GM23248 (cell line): ENCODE data around the gene PUM1. TPM values are rescaled to one million over a fixed set of nuclear protein-coding genes. Genes with fewer than 3 reads are reported as not detected.
A peak's percentile ranks its signal among the peaks of the same experiment; 100 is the strongest.
"Not testable (repeated sequence)": the region's sequence is repeated elsewhere in the genome, so short reads cannot be mapped to it uniquely, and the experiment has no call there.

Source experiments
- DNase-seq: peaks from one replicate; pipeline ENCODE4 v3.0.0-alpha.2; 2015
- H2AFZ ChIP-seq: fragments of 200-600 bp; sonication (generic); 2 replicates; pipeline ENCODE4 v1.6.1; 2016; ENCODE audit warnings: antibody characterized with exemption
- H3F3A ChIP-seq: fragments of 200-600 bp; sonication (generic); 2 replicates; pipeline ENCODE4 v1.6.1; 2016; ENCODE audit warnings: mild to moderate bottlenecking, antibody characterized with exemption, mixed run types; ENCODE audit not compliant: insufficient read depth
- H3K27ac ChIP-seq: fragments of 200-600 bp; sonication (generic); 2 replicates; pipeline ENCODE4 v1.5.1; 2016; ENCODE audit warnings: mild to moderate bottlenecking
- H3K27me3 ChIP-seq: fragments of 200-600 bp; sonication (generic); replicated peaks from 2 replicates; pipeline ENCODE4 v1.6.1; 2016; ENCODE audit warnings: mild to moderate bottlenecking; ENCODE audit not compliant: insufficient read depth
- H3K36me3 ChIP-seq: fragments of 200-600 bp; sonication (generic); 2 replicates; pipeline ENCODE4 v1.6.1; 2016; ENCODE audit warnings: low read depth, mild to moderate bottlenecking
- H3K4me1 ChIP-seq: fragments of 200-600 bp; sonication (generic); 2 replicates; pipeline ENCODE4 v1.6.1; 2016; ENCODE audit warnings: mild to moderate bottlenecking; ENCODE audit not compliant: insufficient read depth
- H3K4me2 ChIP-seq: fragments of 200-600 bp; sonication (generic); one replicate; pipeline ENCODE4 v1.6.1; 2016; ENCODE audit warnings: mild to moderate bottlenecking; ENCODE audit not compliant: unreplicated experiment
- H3K4me3 ChIP-seq: fragments of 200-600 bp; sonication (generic); 2 replicates; pipeline ENCODE4 v1.5.1; 2016; ENCODE audit warnings: mild to moderate bottlenecking
- H3K79me2 ChIP-seq: fragments of 200-600 bp; sonication (generic); 2 replicates; pipeline ENCODE4 v1.6.1; 2016; ENCODE audit warnings: mild to moderate bottlenecking; ENCODE audit not compliant: insufficient read depth
- H3K9ac ChIP-seq: fragments of 200-600 bp; sonication (generic); 2 replicates; pipeline ENCODE4 v1.6.1; 2016; ENCODE audit warnings: mild to moderate bottlenecking
- H3K9me2 ChIP-seq: fragments of 200-600 bp; sonication (generic); 2 replicates; pipeline ENCODE4 v1.6.1; 2016; ENCODE audit warnings: mixed run types, mild to moderate bottlenecking, moderate library complexity; ENCODE audit not compliant: insufficient read depth
- H3K9me3 ChIP-seq: fragments of 200-600 bp; sonication (generic); one replicate; pipeline ENCODE4 v1.6.1; 2017; ENCODE audit warnings: low read depth
- H4K20me1 ChIP-seq: fragments of 200-600 bp; sonication (generic); 2 replicates; pipeline ENCODE4 v1.6.0; 2016; ENCODE audit not compliant: insufficient read depth
- EZH2 ChIP-seq: fragments of 200-600 bp; sonication (generic); IDR thresholded peaks from 2 replicates; pipeline ENCODE4 v1.6.1; 2018; ENCODE audit warnings: antibody characterized with exemption, mild to moderate bottlenecking; ENCODE audit not compliant: insufficient read depth, poor library complexity, severe bottlenecking
- EZH2phosphoT487 ChIP-seq: fragments of 200-600 bp; sonication (generic); IDR thresholded peaks from 2 replicates; pipeline ENCODE4 v1.6.1; 2018; ENCODE audit warnings: antibody characterized with exemption, moderate library complexity, mild to moderate bottlenecking, low read depth; ENCODE audit not compliant: insufficient read depth
- WGBS, 2 experiments: methylation state at CpG; one replicate each; pipeline ENCODE4 v1.1.6; 2015 to 2017; ENCODE audit warnings: low lambda C conversion rate in 2 of 2, low coverage in 1 of 2; ENCODE audit errors: missing lambda C conversion rate in 2 of 2; 5-methylcytosine and 5-hydroxymethylcytosine counted together
- in situ Hi-C: fragments of 300-500 bp; cut with MboI; formaldehyde crosslinking; loops from 2 replicates; pipeline ENCODE4 v1.15.0; 2020
- polyA plus RNA-seq: library from polyadenylated mRNA; unstranded; fragments of >200 nt; fragmentation: Nextera tagmentation; extraction: Ambion mirVana; gene quantifications from 2 replicates; pipeline ENCODE4 v1.2.1, GENCODE V29; 2016
- total RNA-seq: library from RNA; depleted of rRNA; stranded (reverse); fragments of >200 nt; shearing (Covaris generic); gene quantifications from 2 replicates; pipeline ENCODE4 v1.2.3, GENCODE V29; 2014

Gene PUM1
- total and polyA plus RNA-seq, 2 experiments from 2014 or later, result 46.3 to 49.5 TPM

GRCh38 chr1:30953685-30954084, 111.8 kb downstream of the PUM1 start:
- Histone ChIP-seq H3K9ac (no peak overlapping the region), H4K20me1 (peaks cover 9% of the 10 kb centered on the region; the same call in 1 of the 2 replicates), H3K27ac (no peak overlapping the region), H3K9me2 (no peaks in the 10 kb centered on the region), H3K9me3 (no peaks in the 10 kb centered on the region), H3K4me1 (peaks cover 30% of the 10 kb centered on the region), H3K4me3 (no peak overlapping the region), H3K27me3 (no peaks in the 10 kb centered on the region), H3F3A (peaks cover 54% of the 10 kb centered on the region), H3K79me2 (peaks cover 80% of the 10 kb centered on the region), H3K4me2 (no peak overlapping the region), H2AFZ (no peak overlapping the region), H3K36me3 (peaks cover 64% of the 10 kb centered on the region)
- 90 to 95% methylated on average over 11 of the region's 11 CpGs for WGBS, 2 experiments
- no peak for DNase-seq
- TF ChIP-seq EZH2phosphoT487 (no peak), EZH2 (no peak)
- in situ Hi-C loops, result no loop called here

GRCh38 chr1:30952098-30952497, 113.4 kb downstream of the PUM1 start:
- peaks cover 59% of the 10 kb centered on the region for H3F3A ChIP-seq
- peaks cover 64% of the 10 kb centered on the region for H3K36me3 ChIP-seq
- no peaks in the 10 kb centered on the region for H3K9me2 ChIP-seq
- H3K4me1 ChIP-seq, result peaks cover 39% of the 10 kb centered on the region
- H3K4me3 ChIP-seq, result no peak overlapping the region
- no peak for TF ChIP-seq EZH2
- TF ChIP-seq EZH2phosphoT487, result no peak
- no peak overlapping the region for H3K4me2 ChIP-seq
- in situ Hi-C loops, result no loop called here
- H4K20me1 ChIP-seq, result peaks cover under 1% of the 10 kb centered on the region; the same call in 1 of the 2 replicates
- no peaks in the 10 kb centered on the region for H3K27me3 ChIP-seq
- WGBS, 2 experiments, result 58 to 64% methylated on average over 5 of the region's 5 CpGs
- H3K9ac ChIP-seq, result no peak overlapping the region
- peaks cover 74% of the 10 kb centered on the region for H3K79me2 ChIP-seq
- DNase-seq, result no peak
- no peak overlapping the region for H2AFZ ChIP-seq
- H3K27ac ChIP-seq, result no peak overlapping the region
- H3K9me3 ChIP-seq, result no peaks in the 10 kb centered on the region

GRCh38 chr1:30950700-30951099, 114.8 kb downstream of the PUM1 start:
- no peak overlapping the region for H3K4me2 ChIP-seq

GRCh38 chr1:30950053-30950452, 115.5 kb downstream of the PUM1 start:
- in situ Hi-C loops, result no loop called here

More at GRCh38 chr1:30950700-30951099, 114.8 kb downstream of the PUM1 start:
- TF ChIP-seq EZH2 (no peak), EZH2phosphoT487 (no peak)
- 95 to 99% methylated on average over 5 of the region's 5 CpGs for WGBS, 2 experiments
- H3F3A ChIP-seq, result peaks cover 45% of the 10 kb centered on the region
- no peaks in the 10 kb centered on the region for H3K9me2 ChIP-seq
- H4K20me1 ChIP-seq, result no peaks in the 10 kb centered on the region; the same call in 1 of the 2 replicates
- no peak overlapping the region for H3K4me3 ChIP-seq
- peaks cover 28% of the 10 kb centered on the region for H3K4me1 ChIP-seq
- no peak overlapping the region for H2AFZ ChIP-seq
- no peak overlapping the region for H3K27ac ChIP-seq
- H3K27me3 ChIP-seq, result no peaks in the 10 kb centered on the region
- H3K9ac ChIP-seq, result no peak overlapping the region
- DNase-seq, result no peak
- no peaks in the 10 kb centered on the region for H3K9me3 ChIP-seq
- H3K79me2 ChIP-seq, result peaks cover 76% of the 10 kb centered on the region
- in situ Hi-C loops, result no loop called here
- H3K36me3 ChIP-seq, result peaks cover 66% of the 10 kb centered on the region

GRCh38 chr1:30949487-30949838, 116.1 kb downstream of the PUM1 start:
- H3K4me3 ChIP-seq, H3K9ac ChIP-seq, in situ Hi-C loops, H2AFZ ChIP-seq, H4K20me1 ChIP-seq, H3K4me2 ChIP-seq, H3K27ac ChIP-seq, H3K9me2 ChIP-seq, H3K27me3 ChIP-seq, H3K9me3 ChIP-seq, DNase-seq: not testable (repeated sequence)
- Histone ChIP-seq H3K79me2 (peaks cover 84% of the 10 kb centered on the region), H3F3A (peaks cover 33% of the 10 kb centered on the region), H3K36me3 (peaks cover 77% of the 10 kb centered on the region), H3K4me1 (peaks cover 16% of the 10 kb centered on the region)
- 93 to 100% methylated on average over 1 of the region's 1 CpG for whole genome bisulfite sequencing, 2 experiments

More at GRCh38 chr1:30950053-30950452, 115.5 kb downstream of the PUM1 start:
- no peak for DNase-seq
- Histone ChIP-seq H3K36me3 (peaks cover 72% of the 10 kb centered on the region), H3K9ac (no peak overlapping the region), H4K20me1 (no peaks in the 10 kb centered on the region), H2AFZ (no peak overlapping the region), H3F3A (peaks cover 39% of the 10 kb centered on the region), H3K4me2 (no peak overlapping the region), H3K9me3 (no peaks in the 10 kb centered on the region), H3K27me3 (no peaks in the 10 kb centered on the region), H3K79me2 (peaks cover 83% of the 10 kb centered on the region), H3K4me3 (no peak overlapping the region), H3K9me2 (no peaks in the 10 kb centered on the region), H3K4me1 (peaks cover 21% of the 10 kb centered on the region), H3K27ac (no peak overlapping the region)
- TF ChIP-seq EZH2phosphoT487 (no peak), EZH2 (no peak)
- WGBS, 2 experiments, result 98% methylated on average over 5 of the region's 5 CpGs

GRCh38 chr1:30948813-30949486, 116.6 kb downstream of the PUM1 start:
- H3K9me2 ChIP-seq, H3K27me3 ChIP-seq, H3K4me3 ChIP-seq, H4K20me1 ChIP-seq, H3K9ac ChIP-seq, in situ Hi-C loops, H3K9me3 ChIP-seq, H2AFZ ChIP-seq: not testable (repeated sequence)
- Histone ChIP-seq H3F3A (peaks cover 28% of the 10 kb centered on the region), H3K79me2 (peaks cover 85% of the 10 kb centered on the region), H3K27ac (peak overlapping the region; percentile 37), H3K4me2 (peak overlapping the region; percentile 57), H3K4me1 (peaks cover 16% of the 10 kb centered on the region), H3K36me3 (peaks cover 77% of the 10 kb centered on the region)
- peak; percentile 76 for DNase-seq
- 14 to 16% methylated on average over 1 to 2 of the region's 5 CpGs for WGBS, 2 experiments
